GM18499 (cell line): Measurements from ENCODE around the gene NEK5.

Experiments
- ATAC-seq: cut with Tn5 transposase; IDR thresholded peaks from one replicate; pipeline ENCODE4 v1.9.1; 2021; ENCODE audit warnings: moderate number of reproducible peaks; ENCODE audit not compliant: insufficient read depth, unreplicated experiment

Gene NEK5

GRCh38 chr13:52022356-52022755 lies 106.5 kb downstream of the NEK5 start:
- ATAC-seq, result no peak

GRCh38 chr13:52020191-52020590 lies 108.7 kb downstream of the NEK5 start:
- ATAC-seq, result no peak

- no peak for ATAC-seq
Measured at GRCh38 chr13:52016296-52016695, 112.6 kb downstream of the NEK5 start.

GRCh38 chr13:52012512-52012836 lies 116.4 kb downstream of the NEK5 start:
- ATAC-seq, result no peak

- ATAC-seq, result peak; percentile 100
Measured at GRCh38 chr13:52011632-52012511, 117.0 kb downstream of the NEK5 start, which contains the start of gene ALG11. Gene ALG11, plus strand, starts transcription at chr13:52012398. Its CDS starts 21 bp downstream, at chr13:52012419.

GRCh38 chr13:52010890-52011631 lies 117.8 kb downstream of the NEK5 start, which contains the start of gene ATP7B:
Gene ATP7B, minus strand, starts transcription at chr13:52011450. Its CDS starts 113 bp downstream, at chr13:52011337.
- ATAC-seq, result no peak

- no peak for ATAC-seq
Measured at GRCh38 chr13:52009946-52010345, 118.9 kb downstream of the NEK5 start.

GRCh38 chr13:52006523-52007245 lies 122.2 kb downstream of the NEK5 start:
- ATAC-seq, result no peak

- no peak for ATAC-seq
Measured at GRCh38 chr13:52005841-52006522, 122.9 kb downstream of the NEK5 start.

- no peak for ATAC-seq
Measured at GRCh38 chr13:52004511-52005170, 124.2 kb downstream of the NEK5 start.

GRCh38 chr13:52003541-52003940 lies 125.3 kb downstream of the NEK5 start:
- no peak for ATAC-seq

GRCh38 chr13:52002361-52002760 lies 126.5 kb downstream of the NEK5 start:
- ATAC-seq, result no peak

- no peak for ATAC-seq
Measured at GRCh38 chr13:52001120-52001731, 127.6 kb downstream of the NEK5 start.

GRCh38 chr13:51999921-52000320 lies 129.0 kb downstream of the NEK5 start:
- no peak for ATAC-seq

GRCh38 chr13:51999510-51999911 lies 129.4 kb downstream of the NEK5 start:
- ATAC-seq, result no peak

GRCh38 chr13:51998723-51999509 lies 130.0 kb downstream of the NEK5 start:
- ATAC-seq, result no peak

- no peak for ATAC-seq
Measured at GRCh38 chr13:51997641-51998330, 131.1 kb downstream of the NEK5 start.

- ATAC-seq, result no peak
Measured at GRCh38 chr13:51997186-51997585, 131.7 kb downstream of the NEK5 start.
